GM19468 (cell line): ENCODE measurements around the gene CASKIN2.
"Not testable (repeated sequence)": the region's sequence is repeated elsewhere in the genome, so short reads cannot be mapped to it uniquely, and the experiment has no call there.

Experiments
- ATAC-seq: cut with Tn5 transposase; IDR thresholded peaks from one replicate; pipeline ENCODE4 v1.9.1; 2021; ENCODE audit warnings: mild to moderate bottlenecking, moderate library complexity, moderate number of reproducible peaks; ENCODE audit not compliant: unreplicated experiment; ENCODE audit errors: extremely low read depth

Gene CASKIN2

GRCh38 chr17:75476271-75476671, 39.1 kb downstream of the CASKIN2 start:
- ATAC-seq = no peak

GRCh38 chr17:75475851-75476250, 39.5 kb downstream of the CASKIN2 start:
- ATAC-seq = no peak

DNA sequence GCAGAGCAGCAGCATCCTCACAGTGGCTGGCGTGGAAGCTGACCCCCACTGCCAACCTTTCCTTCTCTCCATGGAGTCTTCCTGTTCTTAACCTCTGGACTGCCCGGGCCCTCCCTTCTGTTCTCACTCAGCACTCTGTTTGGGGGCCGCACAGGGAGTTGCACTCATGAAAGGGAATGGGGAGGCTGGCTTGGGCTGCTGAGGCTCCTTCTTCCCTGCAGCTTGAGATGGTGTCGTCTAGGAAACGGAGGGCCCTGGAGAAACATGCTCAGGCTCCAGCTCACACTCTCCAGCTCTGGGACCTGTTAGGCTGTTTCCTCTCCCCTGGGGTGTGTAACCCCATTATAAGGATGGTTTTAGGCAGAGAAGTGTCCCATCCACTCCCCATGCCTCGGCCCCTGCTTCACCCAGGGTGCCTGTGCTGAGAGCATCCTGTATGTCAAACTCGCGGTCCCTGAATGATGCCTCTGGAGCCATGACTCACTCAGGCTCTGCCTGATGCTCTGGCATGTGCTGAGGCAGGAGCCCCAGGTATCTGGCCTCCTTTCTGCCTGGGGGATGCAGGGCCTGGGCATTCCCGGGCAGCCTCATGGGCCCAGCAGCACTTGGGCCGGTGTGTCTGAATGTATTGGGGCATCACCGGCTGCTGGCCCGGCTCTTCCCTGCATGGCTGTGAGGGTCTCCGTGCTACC, 40.0 kb downstream of the CASKIN2 start:
- ATAC-seq = no peak

DNA sequence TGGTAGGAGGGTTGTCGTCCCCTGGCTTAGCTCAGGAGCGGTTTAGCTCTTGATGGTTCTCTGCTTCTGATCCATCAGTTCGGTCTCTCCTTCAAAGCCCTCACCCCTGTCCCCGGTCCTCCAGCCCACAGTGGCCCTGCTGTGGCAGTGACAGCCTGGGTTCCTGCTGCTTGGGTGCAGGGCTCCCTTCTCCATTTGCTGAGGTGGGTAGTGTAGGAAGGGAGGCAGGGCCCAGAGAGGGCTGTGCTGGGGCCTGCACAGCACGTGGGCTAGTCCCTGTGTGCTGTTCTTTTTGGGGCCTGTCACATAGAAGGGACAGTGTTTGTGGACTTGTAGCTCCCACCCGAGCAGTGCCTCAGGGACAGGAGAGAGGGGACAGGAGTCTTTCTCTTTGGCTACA, 40.6 kb downstream of the CASKIN2 start:
- no peak for ATAC-seq

DNA sequence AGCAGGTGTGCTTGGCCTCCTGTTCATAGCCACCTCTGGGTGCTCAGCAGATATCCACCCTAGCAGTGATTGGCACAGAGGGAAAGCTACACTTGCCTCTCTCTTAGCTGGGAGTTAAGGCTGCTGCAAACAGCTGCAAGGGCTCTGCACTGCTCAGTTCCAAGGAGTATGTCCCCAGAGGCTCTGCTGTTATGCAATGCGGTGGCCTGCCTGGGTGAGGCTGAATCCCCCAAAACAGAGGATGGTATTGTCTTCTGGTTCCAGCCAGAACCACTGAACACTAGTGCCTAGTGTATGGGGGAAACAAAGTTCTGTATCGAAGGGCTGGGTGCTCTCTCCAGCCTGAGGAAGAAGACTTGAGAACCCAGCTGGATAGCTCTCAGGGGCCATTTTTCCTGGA, 42.1 kb downstream of the CASKIN2 start:
- ATAC-seq = no peak

DNA sequence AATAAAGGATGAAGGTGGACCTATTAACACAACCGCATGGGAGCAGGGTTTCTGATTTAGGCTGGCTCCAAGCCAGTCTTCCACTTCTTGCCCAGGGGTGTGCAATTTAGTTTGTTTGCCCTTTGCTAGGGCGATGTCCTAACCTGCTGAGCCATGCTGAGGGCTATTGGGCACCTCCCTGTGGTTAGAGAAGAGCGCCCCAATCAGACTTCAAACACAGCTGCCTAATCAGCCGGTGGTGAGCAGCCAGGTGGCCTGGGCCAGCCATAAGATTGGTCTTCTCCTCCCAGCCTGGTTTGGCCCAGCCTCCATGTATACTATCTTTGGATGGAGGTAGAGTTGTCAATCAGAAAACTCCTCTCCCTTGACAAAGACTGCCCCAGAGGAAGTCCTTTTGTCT, 43.2 kb downstream of the CASKIN2 start:
- ATAC-seq = no peak

DNA sequence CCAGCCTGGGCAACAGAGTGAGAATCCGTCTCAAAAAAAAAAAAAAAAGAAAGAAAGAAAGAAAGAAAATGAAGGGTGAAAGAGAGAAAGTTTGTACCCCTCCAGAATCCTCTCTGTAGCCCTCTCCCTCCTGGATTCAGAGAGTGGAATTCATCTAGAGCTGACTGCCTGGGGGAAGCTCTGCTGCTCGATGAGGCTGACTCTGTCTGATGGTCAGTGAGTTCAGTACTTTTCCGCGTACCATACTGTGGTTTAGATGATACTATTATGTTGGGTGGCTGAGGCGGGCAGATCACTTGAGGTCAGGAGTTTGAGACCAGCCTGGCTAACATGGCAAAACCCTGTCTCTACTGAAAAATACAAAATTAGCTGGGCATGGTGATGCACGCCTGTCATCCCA, 44.1 kb downstream of the CASKIN2 start:
- ATAC-seq = no peak

- no peak for ATAC-seq
These were observed 46.5 kb downstream of the CASKIN2 start for GRCh38 chr17:75468779-75469373.

GRCh38 chr17:75468291-75468754, 47.0 kb downstream of the CASKIN2 start:
- no peak for ATAC-seq

DNA sequence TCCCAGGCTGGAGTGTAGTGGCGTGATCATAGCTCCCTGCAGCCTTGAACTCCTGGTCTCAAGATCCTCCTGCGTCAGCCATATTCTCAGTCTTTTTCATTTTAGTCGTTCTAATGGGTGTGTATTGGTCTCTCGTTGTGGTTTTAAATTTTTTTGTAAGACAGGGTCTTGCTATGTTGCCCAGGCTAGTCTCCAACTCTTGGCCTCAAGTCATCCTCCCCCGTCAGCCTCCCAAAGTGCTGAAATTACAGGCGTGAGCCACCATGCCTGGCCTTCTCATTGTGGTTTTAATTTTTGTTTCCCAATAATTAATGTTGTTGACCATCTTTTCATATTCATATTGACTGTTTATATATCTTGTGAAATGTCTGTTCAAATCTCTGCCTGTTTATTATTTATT, 50.3 kb downstream of the CASKIN2 start:
- no peak for ATAC-seq

- no peak for ATAC-seq
These were observed 51.7 kb downstream of the CASKIN2 start for GRCh38 chr17:75463603-75464002.

DNA sequence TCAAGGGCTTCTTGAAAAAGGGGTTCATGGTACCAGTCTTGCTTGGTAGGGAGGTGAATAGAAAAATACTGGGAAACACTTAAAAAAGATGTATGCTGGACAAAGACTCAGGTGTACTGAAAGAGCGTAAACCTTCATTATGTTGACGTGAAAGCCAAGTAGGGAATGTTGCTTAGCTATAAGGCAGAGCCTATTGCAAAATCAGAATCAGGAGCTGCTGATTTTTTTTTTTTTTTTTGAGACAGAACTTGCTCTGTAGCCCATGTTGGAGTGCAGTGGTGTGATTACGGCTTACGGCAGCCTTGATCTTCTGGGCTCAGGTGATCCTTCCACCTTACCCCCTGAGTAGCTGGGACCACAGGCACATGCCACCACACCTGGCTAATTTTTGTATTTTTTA, 55.0 kb downstream of the CASKIN2 start:
- ATAC-seq = no peak

- no peak for ATAC-seq
These were observed 55.6 kb downstream of the CASKIN2 start for GRCh38 chr17:75459590-75460267.

GRCh38 chr17:75459246-75459589, 56.1 kb downstream of the CASKIN2 start:
- ATAC-seq = no peak

DNA sequence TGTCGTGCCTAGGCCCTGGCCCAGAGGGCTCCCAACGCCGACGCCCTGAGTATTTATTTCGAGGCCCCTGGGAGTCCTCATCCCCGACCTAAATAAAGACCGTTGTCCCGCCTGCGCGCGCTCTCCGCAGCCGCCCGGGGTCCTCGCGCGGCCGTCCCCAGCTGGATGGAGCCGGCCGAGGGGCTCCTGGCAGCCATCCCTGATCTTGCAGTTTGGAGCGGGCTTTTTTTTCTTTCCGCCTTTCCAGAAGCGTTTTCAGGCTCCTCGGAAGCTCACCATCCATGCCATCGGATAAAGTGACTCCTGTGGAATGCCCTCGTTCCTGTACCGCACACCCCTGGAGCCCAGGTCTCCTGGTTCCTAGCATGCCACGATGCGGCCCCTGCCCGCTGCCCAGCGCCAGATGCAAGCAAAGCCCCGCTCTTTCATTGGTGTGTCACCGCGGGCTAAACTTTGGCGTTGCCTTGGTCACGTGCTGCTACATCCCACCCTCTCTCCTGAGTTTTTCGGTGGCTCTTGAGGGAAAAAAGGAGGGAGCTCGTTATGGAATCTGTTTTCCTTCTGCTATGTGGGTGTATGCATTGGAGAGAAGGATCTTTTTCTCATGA, 58.2 kb downstream of the CASKIN2 start:
- no peak for ATAC-seq

DNA sequence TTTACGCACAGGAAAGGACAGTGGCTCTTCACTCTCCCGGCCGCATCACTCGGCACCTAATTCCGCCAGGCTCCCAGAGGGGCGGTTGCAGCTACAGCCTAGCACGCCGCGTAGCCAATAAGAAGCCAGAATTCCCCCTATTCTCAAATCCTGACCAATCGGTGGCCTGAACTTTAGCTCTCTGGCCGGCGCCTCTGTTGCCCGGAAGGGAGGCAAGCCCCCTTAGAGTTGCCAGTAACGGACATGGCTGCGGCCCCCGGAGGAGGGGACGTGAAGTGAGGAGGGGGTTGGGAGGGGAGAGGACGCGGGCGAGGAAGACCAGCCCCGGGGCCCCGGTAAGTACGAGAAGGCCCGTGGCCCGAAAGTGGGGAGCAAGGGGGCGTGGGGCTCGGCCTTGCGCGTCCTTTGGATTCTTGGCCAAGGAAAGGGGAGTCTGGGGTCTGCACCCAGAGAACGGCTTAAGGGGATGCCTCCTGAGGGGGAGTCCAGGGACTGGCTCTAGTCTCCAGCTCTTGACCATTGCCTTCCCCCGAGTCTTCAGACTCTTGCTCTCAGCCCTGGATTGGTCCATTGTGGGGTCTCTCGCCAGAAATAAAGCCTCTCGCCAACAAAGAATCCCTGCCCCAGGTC, 58.8 kb downstream of the CASKIN2 start, which contains the start of gene TMEM94:
Gene TMEM94, plus strand, starts transcription at position 219 of the 630 bp plus-strand sequence. CDS start 15,271 bp downstream, outside the sequence.
- ATAC-seq = peak; percentile 79

DNA sequence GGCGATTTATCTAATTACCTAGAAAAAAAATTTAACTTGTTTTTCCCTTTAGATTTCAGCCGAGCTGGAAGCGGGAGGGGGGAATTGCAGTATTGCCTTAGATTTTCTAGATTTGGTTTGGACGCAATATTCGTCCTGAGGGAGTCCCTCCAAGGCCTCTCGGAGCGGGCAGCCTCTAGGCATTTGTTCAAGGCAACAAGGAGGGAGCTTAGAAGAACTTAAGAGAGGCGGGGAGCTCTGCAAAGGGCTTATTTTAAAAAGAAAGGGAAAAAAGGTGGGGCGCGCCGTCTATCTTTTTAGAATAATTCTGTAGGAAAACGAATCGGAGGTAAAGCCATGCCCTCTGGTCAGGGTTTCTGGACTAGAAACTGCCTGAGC, 59.3 kb downstream of the CASKIN2 start:
- ATAC-seq = no peak

DNA sequence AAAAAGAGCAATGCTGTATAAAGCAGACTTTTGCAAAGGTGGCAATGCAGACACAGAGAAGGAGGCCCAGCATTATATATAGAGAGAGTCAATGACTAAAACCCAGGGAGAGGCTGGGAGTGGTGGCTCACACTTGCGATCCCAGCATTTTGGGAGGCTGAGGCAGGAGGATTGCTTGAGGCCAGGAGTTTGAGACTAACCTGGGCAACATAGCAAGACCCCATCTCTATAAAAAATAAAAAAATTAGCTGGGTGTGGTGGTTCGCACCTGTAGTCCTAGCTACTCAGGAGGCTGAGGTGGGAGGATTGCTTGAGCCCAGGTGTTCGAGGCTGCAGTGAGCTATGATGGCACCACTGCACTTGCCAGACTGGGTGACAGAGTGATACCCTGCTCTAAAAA, 60.7 kb downstream of the CASKIN2 start:
- not testable (repeated sequence) for ATAC-seq

GRCh38 chr17:75454193-75454592, 61.1 kb downstream of the CASKIN2 start:
- ATAC-seq = no peak

- no peak for ATAC-seq
These were observed 65.1 kb downstream of the CASKIN2 start for GRCh38 chr17:75450270-75450669.
